Neural progenitor cell (in vitro differentiated cells): ENCODE data around the gene SIPA1L3. TPM values are rescaled to one million over a fixed set of nuclear protein-coding genes. Genes with fewer than 3 reads are reported as not detected.

ENCODE experiments used
- DNase-seq: peaks from one replicate; pipeline ENCODE4 v3.0.0-alpha.2; 2016; ENCODE audit warnings: low spot score
- H2AFZ ChIP-seq: fragments of 200-600 bp; sonication (generic); replicated peaks from 2 replicates; pipeline ENCODE4 v1.6.1; 2016; ENCODE audit warnings: antibody characterized with exemption
- H3F3A ChIP-seq: fragments of 200-600 bp; sonication (generic); 2 replicates; pipeline ENCODE4 v1.6.1; 2016; ENCODE audit warnings: antibody characterized with exemption, low read depth
- H3K27ac ChIP-seq: fragments of 200-600 bp; sonication (generic); 2 replicates; pipeline ENCODE4 v1.5.1; 2016; ENCODE audit warnings: mild to moderate bottlenecking
- H3K27me3 ChIP-seq: fragments of 200-600 bp; sonication (generic); 2 replicates; pipeline ENCODE4 v1.6.1; 2016; ENCODE audit warnings: mild to moderate bottlenecking, moderate library complexity
- H3K36me3 ChIP-seq: fragments of 200-600 bp; sonication (generic); 2 replicates; pipeline ENCODE4 v1.5.1; 2016
- H3K4me1 ChIP-seq: fragments of 200-600 bp; sonication (generic); 2 replicates; pipeline ENCODE4 v1.6.1; 2016; ENCODE audit warnings: mixed run types
- H3K4me2 ChIP-seq: fragments of 200-600 bp; sonication (generic); 2 replicates; pipeline ENCODE4 v1.6.1; 2016
- H3K4me3 ChIP-seq: fragments of 200-600 bp; sonication (generic); 2 replicates; pipeline ENCODE4 v1.5.1; 2016
- H3K79me2 ChIP-seq: fragments of 200-600 bp; sonication (generic); 2 replicates; pipeline ENCODE4 v1.6.1; 2016; ENCODE audit warnings: low read depth
- H3K9ac ChIP-seq: fragments of 200-600 bp; sonication (generic); 2 replicates; pipeline ENCODE4 v1.6.1; 2016
- H3K9me3 ChIP-seq: fragments of 200-600 bp; sonication (generic); 2 replicates; pipeline ENCODE4 v1.5.1; 2016; ENCODE audit warnings: low read depth
- H4K20me1 ChIP-seq: fragments of 200-600 bp; sonication (generic); 2 replicates; pipeline ENCODE4 v1.6.1; 2016; ENCODE audit warnings: low read depth
- H3K27ac Mint-ChIP-seq: 3 replicates; pipeline ENCODE4 v1.8.0; 2021; ENCODE audit warnings: mixed read lengths
- H3K27me3 Mint-ChIP-seq: 2 replicates; pipeline ENCODE4 v1.8.0; 2022; ENCODE audit warnings: low read depth, mild to moderate bottlenecking, inconsistent platforms, moderate library complexity, mixed read lengths; ENCODE audit not compliant: insufficient read depth
- H3K36me3 Mint-ChIP-seq: 3 replicates; pipeline ENCODE4 v1.8.0; 2021; ENCODE audit warnings: mixed read lengths
- H3K4me1 Mint-ChIP-seq: 3 replicates; pipeline ENCODE4 v1.8.0; 2021; ENCODE audit warnings: mixed read lengths
- H3K4me3 Mint-ChIP-seq: 3 replicates; pipeline ENCODE4 v1.8.0; 2021; ENCODE audit warnings: mild to moderate bottlenecking, moderate library complexity, mixed read lengths
- H3K9me3 Mint-ChIP-seq: 3 replicates; pipeline ENCODE4 v1.8.0; 2020; ENCODE audit warnings: mixed read lengths
- EZH2 ChIP-seq: fragments of 200-600 bp; sonication (generic); IDR thresholded peaks from 2 replicates; pipeline ENCODE4 v1.6.1; 2017; ENCODE audit warnings: antibody characterized with exemption, mild to moderate bottlenecking, moderate library complexity
- EZH2phosphoT487 ChIP-seq: fragments of 200-600 bp; sonication (generic); IDR thresholded peaks from 2 replicates; pipeline ENCODE4 v1.6.1; 2017; ENCODE audit warnings: antibody characterized with exemption
- total RNA-seq: library from RNA; depleted of rRNA; stranded (reverse); fragments of >200 nt; gene quantifications from 2 replicates; pipeline ENCODE4 v1.2.3, GENCODE V29; 2015; ENCODE audit warnings: low replicate concordance
- TF ChIP-seq, protein P1 (sequence below): fragments of 200-600 bp; sonication (generic); IDR thresholded peaks from 2 replicates; pipeline ENCODE4 v1.5.1; 2017; ENCODE audit warnings: antibody characterized with exemption, mild to moderate bottlenecking

SIPA1L3 gene
- total RNA-seq, 1 donor from 2014 or later = 19.2 TPM

DNA sequence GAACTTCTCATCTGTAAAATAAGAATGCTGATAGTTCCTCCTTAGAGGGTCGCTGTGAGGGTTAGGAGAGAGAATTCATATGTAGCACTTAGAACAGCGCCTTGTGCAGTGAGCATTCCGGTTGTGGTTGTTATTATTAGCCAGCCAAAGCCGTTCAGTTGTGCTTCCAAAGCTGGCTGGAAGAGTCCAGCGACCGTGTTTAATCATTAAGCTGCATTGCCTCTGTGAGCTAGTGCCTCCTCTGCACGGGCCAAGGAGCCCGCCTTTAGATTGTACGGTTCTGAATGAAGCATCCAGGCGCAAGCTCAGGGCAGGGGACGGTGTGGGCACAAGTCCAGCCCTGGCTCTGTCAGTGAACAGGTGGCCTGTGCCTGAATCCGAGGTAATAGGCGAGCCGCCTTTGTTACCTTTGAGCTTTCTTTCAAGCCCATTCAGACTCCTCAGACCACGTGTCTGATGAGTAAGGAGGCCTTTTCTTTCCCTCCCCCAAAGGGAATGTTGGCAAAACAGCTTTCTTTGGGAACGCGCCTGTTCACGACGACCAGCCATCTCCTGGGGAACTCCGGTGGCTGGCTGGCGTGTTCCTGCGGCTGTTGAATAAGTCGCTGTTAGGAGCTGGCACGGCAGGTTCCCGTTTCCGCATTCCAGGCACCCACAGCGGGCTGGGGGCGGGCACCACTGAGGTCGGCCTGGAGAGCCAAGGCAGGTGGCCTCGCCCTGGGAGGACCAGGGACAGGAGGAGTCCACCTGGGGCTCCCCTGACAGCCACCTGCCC, 25.1 kb downstream of the SIPA1L3 start:
- peaks cover 44% of the 10 kb centered on the region for H3F3A ChIP-seq
- peak overlapping the region; percentile 29 for H3K27ac Mint-ChIP-seq
- peak overlapping the region; percentile 1 for H2AFZ ChIP-seq
- no peaks in the 10 kb centered on the region for H3K27me3 ChIP-seq
- no peaks in the 10 kb centered on the region for H3K27me3 Mint-ChIP-seq
- H3K79me2 ChIP-seq = peaks cover 91% of the 10 kb centered on the region
- H3K9ac ChIP-seq = no peak overlapping the region
- peaks cover 20% of the 10 kb centered on the region for H4K20me1 ChIP-seq
- peak overlapping the region; percentile 25 for H3K4me3 ChIP-seq
- peak overlapping the region; percentile 74 for H3K4me2 ChIP-seq
- TF ChIP-seq, protein P1, sequence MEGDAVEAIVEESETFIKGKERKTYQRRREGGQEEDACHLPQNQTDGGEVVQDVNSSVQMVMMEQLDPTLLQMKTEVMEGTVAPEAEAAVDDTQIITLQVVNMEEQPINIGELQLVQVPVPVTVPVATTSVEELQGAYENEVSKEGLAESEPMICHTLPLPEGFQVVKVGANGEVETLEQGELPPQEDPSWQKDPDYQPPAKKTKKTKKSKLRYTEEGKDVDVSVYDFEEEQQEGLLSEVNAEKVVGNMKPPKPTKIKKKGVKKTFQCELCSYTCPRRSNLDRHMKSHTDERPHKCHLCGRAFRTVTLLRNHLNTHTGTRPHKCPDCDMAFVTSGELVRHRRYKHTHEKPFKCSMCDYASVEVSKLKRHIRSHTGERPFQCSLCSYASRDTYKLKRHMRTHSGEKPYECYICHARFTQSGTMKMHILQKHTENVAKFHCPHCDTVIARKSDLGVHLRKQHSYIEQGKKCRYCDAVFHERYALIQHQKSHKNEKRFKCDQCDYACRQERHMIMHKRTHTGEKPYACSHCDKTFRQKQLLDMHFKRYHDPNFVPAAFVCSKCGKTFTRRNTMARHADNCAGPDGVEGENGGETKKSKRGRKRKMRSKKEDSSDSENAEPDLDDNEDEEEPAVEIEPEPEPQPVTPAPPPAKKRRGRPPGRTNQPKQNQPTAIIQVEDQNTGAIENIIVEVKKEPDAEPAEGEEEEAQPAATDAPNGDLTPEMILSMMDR = peak; percentile 17
- TF ChIP-seq EZH2 = no peak
- peak overlapping the region; percentile 62 for H3K4me3 Mint-ChIP-seq
- peak; percentile 87 for DNase-seq
- H3K36me3 Mint-ChIP-seq = peaks cover 13% of the 10 kb centered on the region
- H3K9me3 Mint-ChIP-seq = peaks cover 10% of the 10 kb centered on the region
- H3K9me3 ChIP-seq = no peaks in the 10 kb centered on the region
- H3K4me1 Mint-ChIP-seq = peaks cover 58% of the 10 kb centered on the region
- peak overlapping the region; percentile 89 for H3K27ac ChIP-seq
- peaks cover 58% of the 10 kb centered on the region for H3K4me1 ChIP-seq
- no peaks in the 10 kb centered on the region for H3K36me3 ChIP-seq

DNA sequence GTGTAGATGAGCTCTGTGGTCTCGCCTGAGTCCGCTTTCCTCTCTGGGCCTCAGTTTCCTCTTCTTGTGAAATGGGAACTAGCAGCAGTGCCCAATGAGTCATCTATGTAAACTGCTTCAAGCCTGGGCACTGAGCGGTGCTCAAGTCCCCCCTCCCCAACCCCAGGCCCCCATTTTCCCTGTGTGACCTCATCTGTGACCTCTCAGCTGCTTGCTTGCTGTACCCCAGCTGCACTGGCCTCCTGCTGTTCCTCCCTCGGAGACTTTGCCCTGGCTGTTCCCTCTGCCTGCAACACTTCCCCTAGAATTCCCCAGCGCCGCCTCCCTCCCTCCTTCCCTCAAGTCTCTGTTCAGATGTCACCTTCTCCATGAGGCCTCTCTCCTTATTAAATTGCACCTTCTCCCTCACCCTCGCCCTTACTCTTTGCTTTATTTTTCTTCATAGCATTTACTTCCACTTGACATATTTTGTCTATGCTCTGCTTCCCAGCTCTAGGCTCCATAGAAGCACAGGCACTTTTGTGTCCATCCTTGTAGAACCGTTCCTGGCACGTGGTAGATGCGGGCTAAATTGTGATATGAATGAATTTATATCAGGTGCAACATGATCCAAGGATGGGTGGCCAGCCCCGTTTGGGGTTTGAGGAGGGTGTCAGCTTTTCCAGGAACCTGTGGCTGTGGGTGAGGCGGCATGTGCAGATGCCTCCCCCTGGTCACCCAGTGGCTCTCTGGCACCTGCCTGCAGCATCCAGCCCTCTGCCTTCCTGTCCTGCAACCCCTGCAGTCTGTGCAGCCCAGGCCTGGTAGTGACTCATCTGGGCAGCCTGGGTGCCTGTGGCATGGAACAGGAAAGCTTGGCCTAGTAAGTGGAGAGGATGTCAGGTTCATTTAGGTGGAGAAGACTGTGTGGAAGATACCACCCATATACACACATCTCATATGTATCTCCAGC, 26.3 kb downstream of the SIPA1L3 start:
- peaks cover 92% of the 10 kb centered on the region for H3K79me2 ChIP-seq
- peak overlapping the region; percentile 74 for H3K4me2 ChIP-seq
- H3K4me1 Mint-ChIP-seq = peaks cover 53% of the 10 kb centered on the region
- H3K36me3 ChIP-seq = no peaks in the 10 kb centered on the region
- peaks cover 13% of the 10 kb centered on the region for H3K36me3 Mint-ChIP-seq
- peak overlapping the region; percentile 26 for H3K27ac Mint-ChIP-seq
- H3K9me3 ChIP-seq = no peaks in the 10 kb centered on the region
- TF ChIP-seq EZH2 = no peak
- no peak for TF ChIP-seq EZH2phosphoT487
- TF ChIP-seq, protein P1 = no peak
- no peaks in the 10 kb centered on the region for H3K27me3 Mint-ChIP-seq
- no peak overlapping the region for H3K9ac ChIP-seq
- H3K4me1 ChIP-seq = peaks cover 53% of the 10 kb centered on the region
- peak overlapping the region; percentile 25 for H3K4me3 ChIP-seq
- peaks cover 20% of the 10 kb centered on the region for H4K20me1 ChIP-seq
- H3F3A ChIP-seq = peaks cover 44% of the 10 kb centered on the region
- H3K9me3 Mint-ChIP-seq = peaks cover 13% of the 10 kb centered on the region
- H3K27ac ChIP-seq = peak overlapping the region; percentile 89
- peak; percentile 15 for DNase-seq
- H3K27me3 ChIP-seq = no peaks in the 10 kb centered on the region
- H3K4me3 Mint-ChIP-seq = peak overlapping the region; percentile 62
- no peak overlapping the region for H2AFZ ChIP-seq

DNA sequence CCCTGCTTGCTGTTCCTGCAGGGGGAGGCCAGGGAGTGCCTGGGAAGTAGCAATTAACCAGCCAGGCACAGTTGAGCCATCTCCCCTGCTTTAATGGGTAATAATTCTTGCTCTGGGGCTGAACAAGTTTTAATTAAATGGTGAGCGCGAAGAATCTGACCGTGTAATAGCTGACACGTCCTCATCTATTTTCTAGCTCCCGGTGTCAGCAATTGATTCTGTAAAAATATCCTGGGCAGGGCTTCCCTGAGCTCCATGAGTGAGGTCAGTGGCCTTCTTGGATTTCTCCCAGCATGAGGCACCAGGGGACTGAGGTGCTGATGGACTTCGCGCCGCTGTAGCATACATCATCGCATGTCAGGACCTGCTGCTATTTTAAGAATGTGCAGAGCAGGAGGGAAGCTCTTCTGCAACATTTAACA, 26.9 kb downstream of the SIPA1L3 start:
- H3K27me3 Mint-ChIP-seq = no peaks in the 10 kb centered on the region
- peaks cover 16% of the 10 kb centered on the region for H3K9me3 Mint-ChIP-seq
- peaks cover 46% of the 10 kb centered on the region for H3K4me1 ChIP-seq
- H3K36me3 ChIP-seq = no peaks in the 10 kb centered on the region
- H3K4me3 ChIP-seq = no peak overlapping the region
- peaks cover 13% of the 10 kb centered on the region for H4K20me1 ChIP-seq
- H3K4me1 Mint-ChIP-seq = peaks cover 47% of the 10 kb centered on the region
- no peak overlapping the region for H3K9ac ChIP-seq
- peaks cover 92% of the 10 kb centered on the region for H3K79me2 ChIP-seq
- H3K27me3 ChIP-seq = no peaks in the 10 kb centered on the region
- H3K9me3 ChIP-seq = no peaks in the 10 kb centered on the region
- H3F3A ChIP-seq = peaks cover 44% of the 10 kb centered on the region
- peak overlapping the region; percentile 57 for H3K27ac Mint-ChIP-seq
- no peak overlapping the region for H2AFZ ChIP-seq
- no peak for DNase-seq
- H3K27ac ChIP-seq = no peak overlapping the region
- peak overlapping the region; percentile 33 for H3K4me3 Mint-ChIP-seq
- H3K4me2 ChIP-seq = peak overlapping the region; percentile 74
- peaks cover 15% of the 10 kb centered on the region for H3K36me3 Mint-ChIP-seq
- TF ChIP-seq EZH2phosphoT487 (no peak), EZH2 (no peak)
- TF ChIP-seq, protein P1 = no peak
